Measurements from ENCODE around the gene ZNF268. TPM values are rescaled to one million over a fixed set of nuclear protein-coding genes. Genes with fewer than 3 reads are reported as not detected.

Gene ZNF268
- total and polyA plus RNA-seq, 2 of the 13 experiments (the other 11 are each of a cell fraction or from before 2014, with no cell fraction given), result 7.6 to 31.3 TPM

GRCh38 chr12:133220521-133220920 lies 39.2 kb downstream of the ZNF268 start:
- no peaks in the 10 kb centered on the region for H3K36me3 ChIP-seq (replicated peaks in 1 of 2; ENCODE audit: control insufficient read depth in 1 of 2, insufficient read depth in 2 of 2, low read length in 2 of 2)
- 23% methylated on average over 3 of the region's 6 CpGs for WGBS (ENCODE audit: low lambda C conversion rate)
- POLR2A ChIA-PET, result no interaction called here
- peaks cover 90% of the 10 kb centered on the region for H3K9me3 ChIP-seq (ENCODE audit: low read length)
- H3K79me2 ChIP-seq (ENCODE audit: insufficient read depth, low read length), result no peaks in the 10 kb centered on the region
- TF ChIP-seq ZNF768 (CRISPR knock-in tag; IDR thresholded peaks at IDR 0.05) (no peak), JDP2 (CRISPR knock-in tag; IDR thresholded peaks at IDR 0.05; ENCODE audit: borderline replicate concordance) (no peak), HOXA5 (CRISPR knock-in tag; IDR thresholded peaks at IDR 0.05) (no peak), MAFG (CRISPR knock-in tag; IDR thresholded peaks at IDR 0.05) (no peak), RCOR2 (CRISPR knock-in tag; IDR thresholded peaks at IDR 0.05) (no peak), MIER2 (CRISPR knock-in tag; IDR thresholded peaks at IDR 0.05) (no peak), HES4 (CRISPR knock-in tag; IDR thresholded peaks at IDR 0.05; ENCODE audit: borderline replicate concordance) (no peak), ZBTB33 (CRISPR knock-in tag; IDR thresholded peaks at IDR 0.05) (no peak), PLRG1 (conservative IDR thresholded peaks at IDR 0.05) (no peak), TRIM24 (CRISPR knock-in tag; IDR thresholded peaks at IDR 0.05) (no peak), NFE2L1 (CRISPR knock-in tag; IDR thresholded peaks at IDR 0.05; ENCODE audit: borderline replicate concordance) (no peak), ZNF780A (CRISPR knock-in tag; IDR thresholded peaks at IDR 0.05) (no peak), ZNF124 (CRISPR knock-in tag; IDR thresholded peaks at IDR 0.05) (no peak), ZNF841 (CRISPR knock-in tag; IDR thresholded peaks at IDR 0.05; ENCODE audit: borderline replicate concordance) (no peak), REST (IDR thresholded peaks at IDR 0.05; ENCODE audit: borderline replicate concordance in 1 of 2, low read depth in 1 of 2, low read length in 2 of 2) (no peak), TFAP4 (IDR thresholded peaks at IDR 0.05; ENCODE audit: borderline replicate concordance, low read depth) (no peak)
- TF ChIP-seq, protein P1, sequence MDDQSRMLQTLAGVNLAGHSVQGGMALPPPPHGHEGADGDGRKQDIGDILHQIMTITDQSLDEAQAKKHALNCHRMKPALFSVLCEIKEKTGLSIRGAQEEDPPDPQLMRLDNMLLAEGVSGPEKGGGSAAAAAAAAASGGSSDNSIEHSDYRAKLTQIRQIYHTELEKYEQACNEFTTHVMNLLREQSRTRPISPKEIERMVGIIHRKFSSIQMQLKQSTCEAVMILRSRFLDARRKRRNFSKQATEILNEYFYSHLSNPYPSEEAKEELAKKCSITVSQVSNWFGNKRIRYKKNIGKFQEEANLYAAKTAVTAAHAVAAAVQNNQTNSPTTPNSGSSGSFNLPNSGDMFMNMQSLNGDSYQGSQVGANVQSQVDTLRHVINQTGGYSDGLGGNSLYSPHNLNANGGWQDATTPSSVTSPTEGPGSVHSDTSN (CRISPR knock-in tag; IDR thresholded peaks at IDR 0.05; ENCODE audit: borderline replicate concordance), result no peak
- TF ChIP-seq, protein P2, sequence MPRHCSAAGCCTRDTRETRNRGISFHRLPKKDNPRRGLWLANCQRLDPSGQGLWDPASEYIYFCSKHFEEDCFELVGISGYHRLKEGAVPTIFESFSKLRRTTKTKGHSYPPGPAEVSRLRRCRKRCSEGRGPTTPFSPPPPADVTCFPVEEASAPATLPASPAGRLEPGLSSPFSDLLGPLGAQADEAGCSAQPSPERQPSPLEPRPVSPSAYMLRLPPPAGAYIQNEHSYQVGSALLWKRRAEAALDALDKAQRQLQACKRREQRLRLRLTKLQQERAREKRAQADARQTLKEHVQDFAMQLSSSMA (CRISPR knock-in tag; IDR thresholded peaks at IDR 0.05), result no peak
- ATAC-seq (no peak), DNase-seq (ENCODE audit: low spot score) (no peak), FAIRE-seq (no peak)
- CTCF ChIA-PET (ENCODE audit: low intra/inter-chr PET ratio, low total read pairs), result no interaction called here
- no peaks in the 10 kb centered on the region for H3K27me3 ChIP-seq (ENCODE audit: control insufficient read depth in 1 of 2, insufficient read depth in 2 of 2, low read length in 2 of 2)
- intact Hi-C loops (cut with micrococcal nuclease; ENCODE audit: unreplicated experiment) (no loop called here), in situ Hi-C loops (cut with HindIII; ENCODE audit: extremely low pct_ligation_motif_present, low pct_unique_long_range_greater_than_20kb) (no loop called here)
- no TSS peak for BruUV-seq (replicated peaks)
- H4K20me1 ChIP-seq (ENCODE audit: insufficient read depth, low read length), result no peaks in the 10 kb centered on the region
- no peak overlapping the region for H2AFZ ChIP-seq (ENCODE audit: low read length)
- H3K4me2 ChIP-seq (ENCODE audit: low read depth, low read length), result no peak overlapping the region
- H3K4me3 ChIP-seq (replicated peaks in 1 of 3; ENCODE audit: insufficient read depth in 1 of 3, low read depth in 2 of 3, low read length in 3 of 3), result no peak overlapping the region
- H3K27ac ChIP-seq (ENCODE audit: extremely low read length, insufficient read depth, low read length), result no peak overlapping the region
- no peak overlapping the region for H3K9ac ChIP-seq (ENCODE audit: insufficient read depth, low read depth, low read length)
- no peaks in the 10 kb centered on the region for H3K4me1 ChIP-seq (ENCODE audit: insufficient read depth, low read length)

All from HepG2 (cell line).